H1 (cell line): ENCODE results near the gene EPM2A. TPM values are rescaled to one million over a fixed set of nuclear protein-coding genes. Genes with fewer than 3 reads are reported as not detected.

ENCODE experiments used
- NRF1 ChIP-seq: IDR thresholded peaks from 2 replicates; pipeline ENCODE4 v1.6.1; 2011; ENCODE audit warnings: mild to moderate bottlenecking, low read depth, low read length, improper control_type of control experiment
- POU5F1 ChIP-seq: IDR thresholded peaks from 2 replicates; pipeline ENCODE4 v1.6.1; 2011; ENCODE audit warnings: low read depth, mild to moderate bottlenecking, low read length, moderate library complexity
- RXRA ChIP-seq: IDR thresholded peaks from 2 replicates; pipeline ENCODE4 v1.6.1; 2011; ENCODE audit warnings: low read depth, mild to moderate bottlenecking, low read length, moderate library complexity; ENCODE audit not compliant: insufficient read depth
- polyA plus RNA-seq, 7 experiments: library from polyadenylated mRNA; depleted of rRNA in 3 of 7; stranded (reverse) in 5 of 7; unstranded in 2 of 7; fragments of >200 nt in 5 of 7; fragments of 200-250 nt in 2 of 7; gene quantifications; 1 replicate in 5 of 7; 2 replicates in 1 of 7; 4 replicates in 1 of 7; pipeline versions ENCODE4 v1.2.1 to v1.2.3, GENCODE V29; 2011 to 2013; ENCODE audit warnings: missing spikeins in 2 of 7, mixed read lengths in 2 of 7
- total RNA-seq: library from RNA; stranded (reverse); fragmentation: NEBNext Ultra II Directional; extraction: Animal tissue kit (Norgen Biotek cat#: 25700); gene quantifications from 2 replicates; pipeline ENCODE4 v1.2.1, GENCODE V29; 2021
- TF ChIP-seq, protein P1 (sequence below): IDR thresholded peaks from 2 replicates; pipeline ENCODE4 v1.6.1; 2011; ENCODE audit warnings: low read depth, mild to moderate bottlenecking, low read length; ENCODE audit not compliant: insufficient read depth

The EPM2A gene
- total and polyA plus RNA-seq, 2 of the 8 experiments (the other 6 are each of a cell fraction or from before 2014, with no cell fraction given) = 2.3 to 6.2 TPM

DNA sequence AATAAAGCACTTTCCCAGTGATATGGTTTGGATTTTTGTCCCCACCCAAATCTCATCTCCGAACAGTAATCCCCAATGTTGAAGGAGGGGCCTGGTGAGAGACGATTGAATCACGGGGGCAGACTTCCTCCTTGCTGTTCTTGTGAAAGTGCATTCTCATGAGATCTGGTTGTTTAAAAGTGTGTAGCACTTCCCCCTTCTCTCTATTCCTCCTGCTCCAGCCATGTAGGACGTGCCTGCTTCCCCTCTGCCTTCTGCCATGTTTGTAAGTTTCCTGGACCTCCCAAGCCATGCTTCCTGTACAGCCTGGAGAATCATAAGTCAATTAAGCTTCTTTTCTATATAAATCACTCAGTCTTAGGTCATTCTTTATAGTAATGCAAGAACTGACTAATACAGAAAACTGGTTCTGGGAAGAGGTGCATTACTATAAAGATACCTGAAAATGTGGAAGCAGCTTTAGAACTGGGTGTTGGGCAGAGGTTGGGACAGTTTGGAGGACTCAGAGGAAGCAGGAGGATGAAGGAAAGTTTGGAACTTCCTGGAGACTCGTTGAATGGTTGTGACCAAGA is 7.4 kb downstream of the EPM2A start (continued):
- TF ChIP-seq, protein P1, sequence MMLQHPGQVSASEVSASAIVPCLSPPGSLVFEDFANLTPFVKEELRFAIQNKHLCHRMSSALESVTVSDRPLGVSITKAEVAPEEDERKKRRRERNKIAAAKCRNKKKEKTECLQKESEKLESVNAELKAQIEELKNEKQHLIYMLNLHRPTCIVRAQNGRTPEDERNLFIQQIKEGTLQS = no peak
- TF ChIP-seq POU5F1 (no peak), NRF1 (no peak), RXRA (no peak)
